ENCODE measurements around the gene UNC5CL. TPM values are rescaled to one million over a fixed set of nuclear protein-coding genes. Genes with fewer than 3 reads are reported as not detected.

Gene UNC5CL
- total and polyA plus RNA-seq, 2 donors (not counting 1 experiment from before 2014, with no cell fraction given) = 4.5 to 4.7 TPM

- intact Hi-C loops (cut with micrococcal nuclease) = loop anchor here (5.0 to 10.0 kb wide), 2 partner anchors 1161 to 1664 kb away; no protein-coding TSS in a partner anchor
- H2AFZ ChIP-seq (ENCODE audit: insufficient read depth, low read depth, low read length, poor library complexity, severe bottlenecking) = no peak overlapping the region
- 82% methylated on average over 2 of the region's 3 CpGs for WGBS (ENCODE audit: insufficient coverage)
- H3K27ac ChIP-seq (ENCODE audit: low read length in 2 of 2) = no peak overlapping the region
- H3K4me3 Mint-ChIP-seq = no peak overlapping the region
- no peaks in the 10 kb centered on the region for H3K36me3 ChIP-seq (replicated peaks in 1 of 2; ENCODE audit: control extremely low read depth in 1 of 2, control insufficient read depth in 1 of 2, extremely low read depth in 1 of 2, insufficient read depth in 2 of 2, low read length in 1 of 2)
- no peaks in the 10 kb centered on the region for H3K9me3 Mint-ChIP-seq (ENCODE audit: insufficient read depth)
- no peaks in the 10 kb centered on the region for H3K9me3 ChIP-seq (ENCODE audit: control extremely low read depth in 1 of 3, control insufficient read depth in 2 of 3, insufficient read depth in 1 of 3, low read length in 2 of 3)
- H3K4me3 ChIP-seq (ENCODE audit: control extremely low read depth in 1 of 5, extremely low read depth in 1 of 5, insufficient read depth in 1 of 5, low read depth in 2 of 5, low read length in 4 of 5) = no peak overlapping the region
- TF ChIP-seq EZH2 (IDR thresholded peaks at IDR 0.05; ENCODE audit: borderline replicate concordance, insufficient read depth, low read depth, low read length, poor library complexity, severe bottlenecking) = no peak
- TF ChIP-seq, protein P1, sequence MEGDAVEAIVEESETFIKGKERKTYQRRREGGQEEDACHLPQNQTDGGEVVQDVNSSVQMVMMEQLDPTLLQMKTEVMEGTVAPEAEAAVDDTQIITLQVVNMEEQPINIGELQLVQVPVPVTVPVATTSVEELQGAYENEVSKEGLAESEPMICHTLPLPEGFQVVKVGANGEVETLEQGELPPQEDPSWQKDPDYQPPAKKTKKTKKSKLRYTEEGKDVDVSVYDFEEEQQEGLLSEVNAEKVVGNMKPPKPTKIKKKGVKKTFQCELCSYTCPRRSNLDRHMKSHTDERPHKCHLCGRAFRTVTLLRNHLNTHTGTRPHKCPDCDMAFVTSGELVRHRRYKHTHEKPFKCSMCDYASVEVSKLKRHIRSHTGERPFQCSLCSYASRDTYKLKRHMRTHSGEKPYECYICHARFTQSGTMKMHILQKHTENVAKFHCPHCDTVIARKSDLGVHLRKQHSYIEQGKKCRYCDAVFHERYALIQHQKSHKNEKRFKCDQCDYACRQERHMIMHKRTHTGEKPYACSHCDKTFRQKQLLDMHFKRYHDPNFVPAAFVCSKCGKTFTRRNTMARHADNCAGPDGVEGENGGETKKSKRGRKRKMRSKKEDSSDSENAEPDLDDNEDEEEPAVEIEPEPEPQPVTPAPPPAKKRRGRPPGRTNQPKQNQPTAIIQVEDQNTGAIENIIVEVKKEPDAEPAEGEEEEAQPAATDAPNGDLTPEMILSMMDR (IDR thresholded peaks at IDR 0.05) = no peak
- H3K79me2 ChIP-seq (ENCODE audit: control insufficient read depth, insufficient read depth, low read length) = no peaks in the 10 kb centered on the region
- H3K4me1 Mint-ChIP-seq = peaks cover 22% of the 10 kb centered on the region
- H3K4me2 ChIP-seq (replicated peaks; ENCODE audit: low read depth, low read length, poor library complexity, severe bottlenecking) = no peak overlapping the region
- no peak overlapping the region for H3K9ac ChIP-seq (ENCODE audit: low read length)
- DNase-seq (no peak), ATAC-seq (ENCODE audit: low read depth) (no peak)
- CTCF ChIA-PET = interaction anchor here (1.7 to 5.9 kb wide), 3 partner anchors 11 to 21 kb away, joined by 3 to 35 read pairs (median 23); no protein-coding TSS in a partner anchor
- H3K4me1 ChIP-seq (ENCODE audit: control insufficient read depth in 2 of 2, insufficient read depth in 2 of 2, low read length in 2 of 2) = peaks cover 20 to 23% of the 10 kb centered on the region in 2 donors
- H3K27me3 Mint-ChIP-seq = no peaks in the 10 kb centered on the region
- POLR2A ChIA-PET = no interaction called here
- H3K27ac Mint-ChIP-seq = no peak overlapping the region
- H3K27me3 ChIP-seq (replicated peaks in 1 of 4; ENCODE audit: control extremely low read depth in 1 of 4, control insufficient read depth in 3 of 4, insufficient read depth in 4 of 4, low read length in 3 of 4) = no peaks in the 10 kb centered on the region
- no peaks in the 10 kb centered on the region for H4K20me1 ChIP-seq (ENCODE audit: control insufficient read depth, insufficient read depth, low read length, poor library complexity, severe bottlenecking)
Measured at GRCh38 chr6:41025966-41026530, 13.0 kb downstream of the UNC5CL start.

DNA sequence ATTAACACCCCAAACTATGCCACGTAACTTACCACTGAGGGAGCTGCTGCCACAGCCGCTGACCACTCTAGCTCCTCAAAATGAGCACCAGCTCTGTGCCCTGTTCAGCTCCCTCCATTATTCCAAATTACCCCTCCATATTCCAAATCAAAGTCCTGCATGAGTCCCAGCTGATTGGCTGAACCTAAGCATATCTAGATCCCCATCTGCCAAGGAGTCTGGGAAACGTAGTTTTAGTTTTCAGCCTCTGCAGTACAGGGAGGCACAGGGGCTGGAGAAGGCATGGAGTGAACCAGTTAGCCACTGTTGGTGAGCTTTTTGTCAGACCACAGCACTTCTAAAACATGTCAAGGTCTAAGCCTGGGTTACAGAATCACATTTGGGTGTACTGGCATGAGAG lies 15.9 kb downstream of the UNC5CL start:
- Histone ChIP-seq H2AFZ (ENCODE audit: insufficient read depth, low read depth, low read length, poor library complexity, severe bottlenecking) (no peak overlapping the region), H3K4me3 (ENCODE audit: control extremely low read depth in 1 of 5, extremely low read depth in 1 of 5, insufficient read depth in 1 of 5, low read depth in 2 of 5, low read length in 4 of 5) (no peak overlapping the region), H3K9ac (ENCODE audit: low read length) (no peak overlapping the region), H3K36me3 (replicated peaks in 1 of 2; ENCODE audit: control extremely low read depth in 1 of 2, control insufficient read depth in 1 of 2, extremely low read depth in 1 of 2, insufficient read depth in 2 of 2, low read length in 1 of 2) (no peaks in the 10 kb centered on the region), H4K20me1 (ENCODE audit: control insufficient read depth, insufficient read depth, low read length, poor library complexity, severe bottlenecking) (no peaks in the 10 kb centered on the region), H3K4me1 (ENCODE audit: control insufficient read depth in 2 of 2, insufficient read depth in 2 of 2, low read length in 2 of 2) (peaks cover 9 to 11% of the 10 kb centered on the region in 2 donors), H3K4me2 (replicated peaks; ENCODE audit: low read depth, low read length, poor library complexity, severe bottlenecking) (no peak overlapping the region), H3K27ac (ENCODE audit: low read length in 2 of 2) (no peak overlapping the region), H3K27me3 (replicated peaks in 1 of 4; ENCODE audit: control extremely low read depth in 1 of 4, control insufficient read depth in 3 of 4, insufficient read depth in 4 of 4, low read length in 3 of 4) (peaks cover 0 to 3% (median 0%) of the 10 kb centered on the region in 4 experiments), H3K9me3 (ENCODE audit: control extremely low read depth in 1 of 3, control insufficient read depth in 2 of 3, insufficient read depth in 1 of 3, low read length in 2 of 3) (peaks cover 0 to 4% (median 0%) of the 10 kb centered on the region in 3 donors), H3K79me2 (ENCODE audit: control insufficient read depth, insufficient read depth, low read length) (no peaks in the 10 kb centered on the region)
- intact Hi-C loops (cut with micrococcal nuclease) = loop anchor here (10.0 kb wide), 1 partner anchor 1158 kb away; no protein-coding TSS in a partner anchor
- Mint-ChIP-seq H3K27ac (no peak overlapping the region), H3K4me3 (no peak overlapping the region), H3K4me1 (peaks cover 10% of the 10 kb centered on the region), H3K27me3 (peaks cover 7% of the 10 kb centered on the region), H3K9me3 (ENCODE audit: insufficient read depth) (no peaks in the 10 kb centered on the region)
- TF ChIP-seq, protein P1 (IDR thresholded peaks at IDR 0.05) = no peak
- no peak for TF ChIP-seq EZH2 (IDR thresholded peaks at IDR 0.05; ENCODE audit: borderline replicate concordance, insufficient read depth, low read depth, low read length, poor library complexity, severe bottlenecking)
- DNase-seq (no peak), ATAC-seq (ENCODE audit: low read depth) (no peak)
- CTCF ChIA-PET = no interaction called here
- WGBS (ENCODE audit: insufficient coverage) = 98% methylated on average over 3 of the region's 3 CpGs
- POLR2A ChIA-PET = no interaction called here
